DND-41 (cell line): ENCODE results near the gene CRELD1.

ENCODE experiments used
- ATAC-seq: fragments of 200-7000 bp; cut with Tn5 transposase; 3 replicates; pipeline ENCODE4 v1.9.1; 2021; ENCODE audit warnings: low read depth; ENCODE audit not compliant: insufficient read depth
- DNase-seq: peaks from one replicate; pipeline ENCODE4 v3.0.0-alpha.2; 2020
- H2AFZ ChIP-seq: 2 replicates; pipeline ENCODE4 v1.6.0; 2012; ENCODE audit warnings: low read depth, low read length
- H3K27ac ChIP-seq: 2 replicates; pipeline ENCODE4 v1.5.1; 2012; ENCODE audit warnings: low read length, inconsistent platforms
- H3K27me3 ChIP-seq: fragments of 200-600 bp; sonication (generic); 2 replicates; pipeline ENCODE4 v1.6.0; 2012; ENCODE audit warnings: low read length, mild to moderate bottlenecking, inconsistent platforms; ENCODE audit not compliant: insufficient read depth, poor library complexity
- H3K36me3 ChIP-seq: 2 replicates; pipeline ENCODE4 v1.5.1; 2012; ENCODE audit warnings: low read length, inconsistent platforms; ENCODE audit not compliant: insufficient read depth
- H3K4me1 ChIP-seq: 2 replicates; pipeline ENCODE4 v1.5.1; 2012; ENCODE audit warnings: mild to moderate bottlenecking, low read length; ENCODE audit not compliant: insufficient read depth
- H3K4me2 ChIP-seq: 2 replicates; pipeline ENCODE4 v1.6.0; 2012; ENCODE audit warnings: mild to moderate bottlenecking, moderate library complexity, low read length, inconsistent platforms; ENCODE audit not compliant: insufficient read depth
- H3K4me3 ChIP-seq, 2 experiments: fragments of 200-600 bp in 1 of 2; shearing (Covaris generic) in 1 of 2; 2 replicates each; pipeline ENCODE4 v1.5.1; 2012 to 2016; ENCODE audit warnings: inconsistent platforms in 2 of 2, low read length in 2 of 2, mild to moderate bottlenecking in 2 of 2, low read depth in 1 of 2, moderate library complexity in 1 of 2
- H3K79me2 ChIP-seq: 2 replicates; pipeline ENCODE4 v1.6.0; 2012; ENCODE audit warnings: low read length, inconsistent platforms; ENCODE audit not compliant: insufficient read depth
- H3K9ac ChIP-seq: 2 replicates; pipeline ENCODE4 v1.6.0; 2012; ENCODE audit warnings: low read depth, mild to moderate bottlenecking, inconsistent platforms, low read length, moderate library complexity
- H3K9me3 ChIP-seq: 2 replicates; pipeline ENCODE4 v1.5.1; 2012; ENCODE audit warnings: low read length, moderate library complexity, mild to moderate bottlenecking, inconsistent platforms; ENCODE audit not compliant: insufficient read depth, severe bottlenecking
- H4K20me1 ChIP-seq: 2 replicates; pipeline ENCODE4 v1.6.0; 2012; ENCODE audit warnings: low read length; ENCODE audit not compliant: insufficient read depth
- EZH2 ChIP-seq: IDR thresholded peaks from 3 replicates; pipeline ENCODE4 v1.6.1; 2012; ENCODE audit warnings: borderline replicate concordance, low read depth, mild to moderate bottlenecking, moderate library complexity, low read length, inconsistent platforms; ENCODE audit not compliant: severe bottlenecking
- TF ChIP-seq, protein P1 (sequence below): IDR thresholded peaks from 2 replicates; pipeline ENCODE4 v1.5.1; 2012; ENCODE audit warnings: borderline replicate concordance, low read length, moderate library complexity, mild to moderate bottlenecking; ENCODE audit not compliant: poor library complexity, severe bottlenecking; ENCODE audit errors: extremely low read depth

The CRELD1 gene

DNA sequence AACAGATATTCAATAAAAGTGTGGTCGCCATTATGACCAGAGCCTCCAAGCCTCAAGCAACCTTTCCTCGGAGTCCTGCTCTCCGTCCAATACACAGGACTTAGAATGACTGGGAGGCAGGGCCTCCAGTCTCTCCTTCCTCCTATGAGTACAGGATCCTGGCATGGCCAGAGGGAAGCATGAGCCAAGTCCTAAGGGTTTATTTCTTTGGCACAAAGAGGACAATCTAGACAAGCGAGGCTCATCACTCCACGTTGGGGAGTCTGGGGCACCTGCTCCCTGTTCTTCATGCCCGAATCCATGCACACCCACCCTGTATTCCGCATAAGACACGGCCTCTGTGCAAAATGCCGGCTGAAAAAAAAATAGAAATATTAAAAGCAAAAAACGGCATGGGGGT is 11.7 kb downstream of the CRELD1 start:
- no peak overlapping the region for H3K4me3 ChIP-seq
- DNase-seq (no peak), ATAC-seq (no peak)
- no peak overlapping the region for H3K27ac ChIP-seq
- no peak overlapping the region for H3K9ac ChIP-seq
- TF ChIP-seq, protein P1, sequence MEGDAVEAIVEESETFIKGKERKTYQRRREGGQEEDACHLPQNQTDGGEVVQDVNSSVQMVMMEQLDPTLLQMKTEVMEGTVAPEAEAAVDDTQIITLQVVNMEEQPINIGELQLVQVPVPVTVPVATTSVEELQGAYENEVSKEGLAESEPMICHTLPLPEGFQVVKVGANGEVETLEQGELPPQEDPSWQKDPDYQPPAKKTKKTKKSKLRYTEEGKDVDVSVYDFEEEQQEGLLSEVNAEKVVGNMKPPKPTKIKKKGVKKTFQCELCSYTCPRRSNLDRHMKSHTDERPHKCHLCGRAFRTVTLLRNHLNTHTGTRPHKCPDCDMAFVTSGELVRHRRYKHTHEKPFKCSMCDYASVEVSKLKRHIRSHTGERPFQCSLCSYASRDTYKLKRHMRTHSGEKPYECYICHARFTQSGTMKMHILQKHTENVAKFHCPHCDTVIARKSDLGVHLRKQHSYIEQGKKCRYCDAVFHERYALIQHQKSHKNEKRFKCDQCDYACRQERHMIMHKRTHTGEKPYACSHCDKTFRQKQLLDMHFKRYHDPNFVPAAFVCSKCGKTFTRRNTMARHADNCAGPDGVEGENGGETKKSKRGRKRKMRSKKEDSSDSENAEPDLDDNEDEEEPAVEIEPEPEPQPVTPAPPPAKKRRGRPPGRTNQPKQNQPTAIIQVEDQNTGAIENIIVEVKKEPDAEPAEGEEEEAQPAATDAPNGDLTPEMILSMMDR, result no peak
- no peak for TF ChIP-seq EZH2
- no peaks in the 10 kb centered on the region for H3K27me3 ChIP-seq
- H4K20me1 ChIP-seq, result no peaks in the 10 kb centered on the region
- H3K79me2 ChIP-seq, result no peaks in the 10 kb centered on the region
- no peaks in the 10 kb centered on the region for H3K9me3 ChIP-seq
- no peak overlapping the region for H2AFZ ChIP-seq
- H3K36me3 ChIP-seq, result peaks cover 13% of the 10 kb centered on the region
- no peak overlapping the region for H3K4me2 ChIP-seq
- H3K4me1 ChIP-seq, result no peaks in the 10 kb centered on the region

DNA sequence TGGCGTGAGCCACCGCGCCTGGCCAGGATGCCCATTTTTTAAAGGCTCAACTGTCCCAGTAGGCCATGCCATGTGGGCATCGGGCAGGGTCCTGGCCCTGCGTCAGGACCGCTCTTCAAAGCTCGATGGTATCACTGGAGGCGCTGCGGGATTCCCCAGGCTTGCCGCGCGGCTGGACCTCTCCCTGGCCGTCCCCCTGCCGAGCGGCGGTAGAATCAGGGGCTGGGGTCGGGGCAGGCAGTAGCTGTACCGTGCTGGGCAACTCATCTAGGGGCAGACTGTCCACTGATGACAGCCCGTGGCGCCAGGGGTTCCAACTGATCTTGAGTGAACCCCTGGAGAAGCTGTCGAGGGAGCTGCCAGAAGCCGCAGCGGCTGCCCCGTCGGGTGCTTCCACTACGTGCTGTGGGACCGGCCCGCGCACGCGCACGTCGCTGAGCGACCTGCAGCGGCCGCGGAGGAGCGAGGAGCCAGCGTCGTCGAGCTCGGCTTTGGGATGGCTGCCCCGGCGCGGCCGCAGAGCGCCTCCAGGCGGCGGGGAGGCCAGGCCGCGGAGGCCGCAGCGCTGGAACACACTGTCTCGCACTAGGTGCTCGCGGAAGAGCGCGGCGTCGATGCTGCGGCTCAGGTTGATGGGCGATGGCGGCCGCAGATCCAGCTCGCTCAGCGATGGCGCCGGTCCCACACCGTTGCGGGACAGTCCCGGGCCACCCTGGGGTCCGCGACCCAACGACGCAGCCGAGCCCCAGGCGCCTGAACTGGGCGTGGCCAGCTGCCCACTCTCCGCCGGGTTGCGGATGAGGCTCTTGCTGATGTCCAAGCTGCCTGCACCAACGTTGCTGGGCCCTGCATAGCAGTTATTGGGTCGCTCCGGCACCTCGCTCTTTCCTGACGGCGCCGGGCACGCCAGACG is 12.7 kb downstream of the CRELD1 start:
- no peak overlapping the region for H3K4me2 ChIP-seq
- no peaks in the 10 kb centered on the region for H4K20me1 ChIP-seq
- no peaks in the 10 kb centered on the region for H3K79me2 ChIP-seq
- peaks cover 1% of the 10 kb centered on the region; the same call in 1 of the 2 replicates for H3K4me1 ChIP-seq
- no peak overlapping the region for H3K27ac ChIP-seq
- TF ChIP-seq, protein P1, result no peak
- no peak for TF ChIP-seq EZH2
- H3K27me3 ChIP-seq, result peaks cover 1% of the 10 kb centered on the region
- no peak for ATAC-seq
- peaks cover 7% of the 10 kb centered on the region; the same call in 1 of the 2 replicates for H3K36me3 ChIP-seq
- H3K9me3 ChIP-seq, result no peaks in the 10 kb centered on the region
- no peak for DNase-seq
- H3K4me3 ChIP-seq, result no peak overlapping the region
- no peak overlapping the region for H2AFZ ChIP-seq
- no peak overlapping the region for H3K9ac ChIP-seq

DNA sequence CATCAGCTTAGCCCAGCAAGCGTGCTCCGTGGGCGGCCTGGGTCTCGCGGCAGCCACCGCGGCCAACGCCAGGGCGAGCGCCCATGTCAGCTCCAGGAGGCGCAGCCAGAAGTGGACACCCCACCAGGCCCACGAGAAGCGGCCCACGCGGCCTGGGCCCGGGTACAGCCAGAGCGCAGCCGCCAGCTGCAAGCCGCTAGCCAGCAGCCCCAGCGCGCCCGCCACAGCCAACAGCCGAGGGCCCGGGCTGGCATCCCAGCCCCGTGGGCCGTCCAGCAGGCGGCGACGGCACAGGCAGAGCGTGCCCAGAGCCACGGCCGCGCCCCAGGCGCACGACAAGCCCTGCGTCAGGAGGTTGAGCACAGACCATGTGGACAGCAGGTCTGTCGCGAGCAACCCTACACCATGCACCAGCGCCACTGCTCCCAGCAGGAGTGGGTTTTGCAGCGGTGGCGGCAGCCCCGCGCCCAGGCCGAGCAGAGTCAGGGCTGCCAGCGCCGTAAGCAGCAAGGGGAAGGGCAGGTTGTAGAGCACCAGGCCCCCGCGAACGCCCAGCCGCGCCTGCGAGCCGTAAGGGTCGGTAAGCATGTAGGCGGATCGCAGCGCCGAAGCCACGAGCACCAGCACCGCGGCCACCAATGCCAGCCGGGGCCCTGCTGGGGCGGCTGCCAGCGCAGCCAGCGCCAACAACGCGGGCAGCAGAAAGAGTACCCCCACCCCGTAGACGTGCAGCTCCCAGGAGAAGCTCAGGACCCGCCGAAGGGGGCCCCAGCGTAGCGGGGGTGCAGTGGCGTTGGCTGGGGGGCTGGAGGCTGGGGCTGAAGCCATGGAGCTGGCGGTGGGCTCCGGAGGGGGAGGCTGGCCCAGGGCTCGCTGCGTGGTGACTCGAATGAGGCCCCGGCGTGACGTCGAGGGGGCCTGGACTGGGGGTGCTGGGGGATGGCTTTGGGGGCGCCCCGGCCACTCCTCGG is 13.7 kb downstream of the CRELD1 start:
- no peaks in the 10 kb centered on the region for H3K79me2 ChIP-seq
- no peak for DNase-seq
- H3K9ac ChIP-seq, result no peak overlapping the region
- no peak for ATAC-seq
- no peak overlapping the region for H3K4me2 ChIP-seq
- H3K4me1 ChIP-seq, result peaks cover 11% of the 10 kb centered on the region
- peaks cover 7% of the 10 kb centered on the region; the same call in 1 of the 2 replicates for H3K36me3 ChIP-seq
- TF ChIP-seq, protein P1, result no peak
- no peak for TF ChIP-seq EZH2
- H4K20me1 ChIP-seq, result no peaks in the 10 kb centered on the region
- no peak overlapping the region for H3K27ac ChIP-seq
- H2AFZ ChIP-seq, result no peak overlapping the region
- no peaks in the 10 kb centered on the region for H3K9me3 ChIP-seq
- H3K27me3 ChIP-seq, result peaks cover 11% of the 10 kb centered on the region
- no peak overlapping the region for H3K4me3 ChIP-seq
